Stimulated activated memory B cell treated with anti-CD40 and anti-IgM and Interleukin-4, amounts not matched to agents 10 μg/mL and 1 μg/mL and 100 μg/mL, for 72 hours (primary cell): ENCODE data around the gene ZXDC.

Source experiments
- ATAC-seq: fragments of 150-1000 bp; cut with Tn5 transposase; 2 replicates; pipeline ENCODE4 v1.10.0; 2021
- H3K27ac Mint-ChIP-seq: one replicate; pipeline ENCODE4 v1.8.0; 2022; ENCODE audit warnings: mild to moderate bottlenecking, mixed read lengths
- H3K27me3 Mint-ChIP-seq: one replicate; pipeline ENCODE4 v1.8.0; 2022; ENCODE audit warnings: mixed read lengths
- H3K36me3 Mint-ChIP-seq: one replicate; pipeline ENCODE4 v1.8.0; 2022; ENCODE audit warnings: mixed read lengths
- H3K4me1 Mint-ChIP-seq: one replicate; pipeline ENCODE4 v1.8.0; 2022; ENCODE audit warnings: mixed read lengths
- H3K4me3 Mint-ChIP-seq: one replicate; pipeline ENCODE4 v1.8.0; 2022; ENCODE audit warnings: mild to moderate bottlenecking, moderate library complexity, mixed read lengths
- H3K9me3 Mint-ChIP-seq: one replicate; pipeline ENCODE4 v1.8.0; 2022; ENCODE audit warnings: mixed read lengths

Gene ZXDC

GRCh38 chr3:126418661-126419131, 57.0 kb downstream of the ZXDC start:
- Mint-ChIP-seq H3K27me3 (peaks cover 47% of the 10 kb centered on the region), H3K36me3 (no peaks in the 10 kb centered on the region), H3K4me1 (peaks cover 9% of the 10 kb centered on the region), H3K9me3 (no peaks in the 10 kb centered on the region), H3K27ac (no peak overlapping the region), H3K4me3 (no peak overlapping the region)
- no peak for ATAC-seq

- peaks cover 54% of the 10 kb centered on the region for H3K27me3 Mint-ChIP-seq
- H3K4me1 Mint-ChIP-seq: peaks cover 9% of the 10 kb centered on the region
- H3K36me3 Mint-ChIP-seq: no peaks in the 10 kb centered on the region
- H3K9me3 Mint-ChIP-seq: no peaks in the 10 kb centered on the region
- H3K4me3 Mint-ChIP-seq: no peak overlapping the region
- H3K27ac Mint-ChIP-seq: no peak overlapping the region
- ATAC-seq: no peak
Observed at GRCh38 chr3:126417981-126418530, 57.6 kb downstream of the ZXDC start.

DNA sequence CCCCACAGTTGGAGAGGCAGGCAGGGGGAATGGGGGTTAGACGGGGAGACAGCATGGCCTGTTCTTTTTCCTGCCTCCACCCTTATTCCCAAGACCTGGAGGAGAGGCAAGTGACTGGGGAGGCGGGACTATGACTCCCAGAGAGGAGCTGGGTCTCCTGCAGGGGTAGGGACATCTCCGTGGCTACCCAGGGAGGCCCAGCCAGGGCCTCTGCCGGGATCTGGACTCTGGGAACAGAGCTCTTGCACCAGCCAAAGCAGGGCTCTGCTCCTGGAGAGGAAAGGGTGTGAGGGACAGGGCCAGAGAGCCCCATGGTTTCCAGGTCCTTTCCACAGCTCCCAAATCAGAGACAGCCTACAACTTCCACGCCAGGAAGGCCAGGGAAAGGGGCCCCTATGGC, 58.2 kb downstream of the ZXDC start:
- Mint-ChIP-seq H3K4me1 (peaks cover 9% of the 10 kb centered on the region), H3K27me3 (peaks cover 59% of the 10 kb centered on the region), H3K4me3 (no peak overlapping the region), H3K36me3 (no peaks in the 10 kb centered on the region), H3K27ac (no peak overlapping the region), H3K9me3 (no peaks in the 10 kb centered on the region)
- ATAC-seq: no peak

GRCh38 chr3:126416943-126417342, 58.7 kb downstream of the ZXDC start:
- H3K27me3 Mint-ChIP-seq: peaks cover 65% of the 10 kb centered on the region
- no peaks in the 10 kb centered on the region for H3K36me3 Mint-ChIP-seq
- no peak overlapping the region for H3K4me3 Mint-ChIP-seq
- H3K4me1 Mint-ChIP-seq: peaks cover 9% of the 10 kb centered on the region
- ATAC-seq: no peak
- no peaks in the 10 kb centered on the region for H3K9me3 Mint-ChIP-seq
- H3K27ac Mint-ChIP-seq: no peak overlapping the region

GRCh38 chr3:126415661-126416591, 59.8 kb downstream of the ZXDC start:
- Mint-ChIP-seq H3K9me3 (no peaks in the 10 kb centered on the region), H3K27me3 (peaks cover 75% of the 10 kb centered on the region), H3K4me3 (no peak overlapping the region), H3K27ac (no peak overlapping the region), H3K36me3 (no peaks in the 10 kb centered on the region), H3K4me1 (peaks cover 9% of the 10 kb centered on the region)
- ATAC-seq: no peak

DNA sequence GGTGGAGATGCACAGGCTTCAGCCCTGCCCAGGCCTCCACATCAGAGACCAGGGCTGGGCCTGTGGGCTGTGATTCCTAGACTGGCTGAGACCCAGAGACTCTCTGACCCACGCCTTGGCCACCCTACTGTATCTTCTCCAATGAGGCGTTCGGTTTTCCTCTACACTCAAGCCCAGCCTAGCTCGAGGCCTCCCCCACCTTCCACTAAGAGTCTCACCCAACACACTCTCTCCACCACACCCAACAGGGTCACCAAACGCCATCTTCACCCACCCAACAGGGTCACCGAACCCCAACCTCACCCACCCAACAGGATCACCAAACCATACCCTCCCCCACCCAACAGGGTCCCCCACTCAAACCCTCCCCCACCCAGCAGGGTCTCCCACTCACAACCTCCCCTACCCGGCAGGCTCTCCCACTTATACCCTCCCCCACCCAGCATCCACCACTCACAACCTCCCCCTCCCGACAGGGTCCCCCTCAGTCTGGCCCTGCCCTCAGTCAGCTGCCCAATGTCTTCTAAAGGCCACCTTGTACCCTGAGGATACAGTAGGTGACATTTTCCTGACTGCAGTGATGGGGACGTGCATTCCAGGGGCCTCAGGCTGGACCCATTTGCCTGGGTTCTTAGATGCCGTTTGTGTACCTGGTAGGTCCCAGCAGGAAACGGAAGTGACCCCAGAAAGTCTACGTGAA, 60.6 kb downstream of the ZXDC start:
- H3K27me3 Mint-ChIP-seq: peaks cover 82% of the 10 kb centered on the region
- ATAC-seq: peak; percentile 22

GRCh38 chr3:126414406-126414805, 61.3 kb downstream of the ZXDC start:
- Mint-ChIP-seq H3K27me3 (peaks cover 83% of the 10 kb centered on the region), H3K4me1 (no peaks in the 10 kb centered on the region), H3K27ac (no peak overlapping the region), H3K4me3 (no peak overlapping the region), H3K36me3 (no peaks in the 10 kb centered on the region), H3K9me3 (no peaks in the 10 kb centered on the region)
- no peak for ATAC-seq

More for the DNA sequence above, 60.6 kb downstream of the ZXDC start:
- peaks cover 2% of the 10 kb centered on the region for H3K4me1 Mint-ChIP-seq
- no peaks in the 10 kb centered on the region for H3K36me3 Mint-ChIP-seq
- no peaks in the 10 kb centered on the region for H3K9me3 Mint-ChIP-seq
- H3K27ac Mint-ChIP-seq: no peak overlapping the region
- no peak overlapping the region for H3K4me3 Mint-ChIP-seq

GRCh38 chr3:126413693-126414080, 62.0 kb downstream of the ZXDC start:
- Mint-ChIP-seq H3K36me3 (no peaks in the 10 kb centered on the region), H3K27me3 (peaks cover 90% of the 10 kb centered on the region), H3K4me3 (no peak overlapping the region), H3K27ac (no peak overlapping the region), H3K4me1 (no peaks in the 10 kb centered on the region), H3K9me3 (no peaks in the 10 kb centered on the region)
- ATAC-seq: no peak

DNA sequence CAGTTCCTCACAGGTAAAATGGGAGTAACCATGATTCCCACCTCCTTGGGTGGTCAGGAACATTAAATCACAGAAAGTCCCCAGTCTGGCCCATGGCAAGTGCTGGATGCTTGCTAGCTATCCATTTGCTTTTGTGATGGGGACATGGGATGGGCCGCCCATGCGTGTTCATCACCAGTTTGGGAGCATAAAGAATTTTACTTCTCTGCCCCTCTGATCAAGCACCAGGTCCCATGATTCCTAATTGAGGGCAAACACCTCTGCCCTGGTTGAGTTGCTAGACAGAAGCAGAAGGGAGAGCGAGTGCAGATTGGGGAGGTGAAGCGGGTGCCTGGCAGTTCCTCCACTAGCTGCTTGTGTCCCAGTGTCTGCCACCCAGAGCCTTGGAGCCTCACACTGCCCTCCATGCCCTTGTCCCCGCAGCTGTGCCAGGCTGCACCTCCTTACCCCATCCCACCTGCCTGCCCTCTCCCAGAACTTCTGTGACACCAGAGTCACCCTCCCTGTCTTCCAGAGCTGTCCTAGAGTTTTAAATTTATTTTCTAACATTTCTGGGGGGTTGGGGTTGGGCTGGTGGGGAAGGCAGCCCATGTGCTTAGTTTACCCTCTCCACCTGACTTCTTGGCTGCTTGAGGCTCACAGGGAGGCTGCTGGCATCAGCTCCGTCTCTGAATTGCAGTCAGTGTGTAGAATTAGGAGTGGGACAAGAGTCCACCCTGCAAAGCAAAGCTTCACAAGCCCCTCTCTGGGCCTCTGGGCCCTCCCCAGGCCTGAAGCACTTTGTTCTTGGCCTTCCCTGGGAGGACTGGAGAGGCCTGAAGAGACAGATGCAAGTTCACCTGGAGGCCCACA, 62.6 kb downstream of the ZXDC start:
- H3K4me1 Mint-ChIP-seq: no peaks in the 10 kb centered on the region
- peaks cover 93% of the 10 kb centered on the region for H3K27me3 Mint-ChIP-seq
- H3K27ac Mint-ChIP-seq: no peak overlapping the region
- H3K36me3 Mint-ChIP-seq: no peaks in the 10 kb centered on the region
- ATAC-seq: no peak
- H3K4me3 Mint-ChIP-seq: no peak overlapping the region
- H3K9me3 Mint-ChIP-seq: no peaks in the 10 kb centered on the region

- Mint-ChIP-seq H3K9me3 (no peaks in the 10 kb centered on the region), H3K4me3 (no peak overlapping the region), H3K4me1 (no peaks in the 10 kb centered on the region), H3K36me3 (no peaks in the 10 kb centered on the region), H3K27ac (no peak overlapping the region), H3K27me3 (peaks cover 62% of the 10 kb centered on the region)
- no peak for ATAC-seq
Observed at GRCh38 chr3:126408099-126408498, 67.6 kb downstream of the ZXDC start.

DNA sequence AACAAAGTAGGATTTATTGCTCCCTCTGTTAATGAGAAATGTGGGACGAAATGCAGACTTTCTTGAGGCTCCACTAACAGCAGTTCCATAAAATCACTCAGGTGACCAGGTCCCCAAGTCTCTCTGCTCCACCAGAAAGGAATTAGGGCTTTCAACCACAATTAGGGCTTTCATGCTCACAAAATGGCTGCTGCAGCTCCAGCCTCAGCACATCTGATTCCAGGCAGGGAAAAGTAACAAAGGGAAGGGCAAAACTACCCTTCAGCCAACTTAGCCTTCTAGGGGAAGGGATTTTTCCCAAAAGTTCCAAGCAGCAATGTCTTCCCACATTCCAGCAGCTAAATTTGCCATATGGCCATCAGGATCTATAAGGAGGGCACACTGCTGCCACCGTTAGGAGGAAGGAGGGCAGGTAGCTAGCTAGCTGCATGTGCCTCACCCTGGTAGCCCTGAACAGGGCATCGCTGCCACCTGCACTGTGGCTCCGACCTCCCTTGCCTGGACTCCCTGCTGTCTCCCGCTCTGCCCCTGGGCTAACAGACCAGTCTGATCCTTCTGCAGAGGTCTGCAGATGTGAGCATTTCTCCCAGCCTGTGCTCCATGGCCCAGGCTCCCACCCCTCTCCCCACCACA, 68.2 kb downstream of the ZXDC start:
- H3K36me3 Mint-ChIP-seq: no peaks in the 10 kb centered on the region
- H3K27me3 Mint-ChIP-seq: peaks cover 62% of the 10 kb centered on the region
- no peaks in the 10 kb centered on the region for H3K4me1 Mint-ChIP-seq
- no peak overlapping the region for H3K4me3 Mint-ChIP-seq
- no peaks in the 10 kb centered on the region for H3K9me3 Mint-ChIP-seq
- no peak overlapping the region for H3K27ac Mint-ChIP-seq
- ATAC-seq: no peak

DNA sequence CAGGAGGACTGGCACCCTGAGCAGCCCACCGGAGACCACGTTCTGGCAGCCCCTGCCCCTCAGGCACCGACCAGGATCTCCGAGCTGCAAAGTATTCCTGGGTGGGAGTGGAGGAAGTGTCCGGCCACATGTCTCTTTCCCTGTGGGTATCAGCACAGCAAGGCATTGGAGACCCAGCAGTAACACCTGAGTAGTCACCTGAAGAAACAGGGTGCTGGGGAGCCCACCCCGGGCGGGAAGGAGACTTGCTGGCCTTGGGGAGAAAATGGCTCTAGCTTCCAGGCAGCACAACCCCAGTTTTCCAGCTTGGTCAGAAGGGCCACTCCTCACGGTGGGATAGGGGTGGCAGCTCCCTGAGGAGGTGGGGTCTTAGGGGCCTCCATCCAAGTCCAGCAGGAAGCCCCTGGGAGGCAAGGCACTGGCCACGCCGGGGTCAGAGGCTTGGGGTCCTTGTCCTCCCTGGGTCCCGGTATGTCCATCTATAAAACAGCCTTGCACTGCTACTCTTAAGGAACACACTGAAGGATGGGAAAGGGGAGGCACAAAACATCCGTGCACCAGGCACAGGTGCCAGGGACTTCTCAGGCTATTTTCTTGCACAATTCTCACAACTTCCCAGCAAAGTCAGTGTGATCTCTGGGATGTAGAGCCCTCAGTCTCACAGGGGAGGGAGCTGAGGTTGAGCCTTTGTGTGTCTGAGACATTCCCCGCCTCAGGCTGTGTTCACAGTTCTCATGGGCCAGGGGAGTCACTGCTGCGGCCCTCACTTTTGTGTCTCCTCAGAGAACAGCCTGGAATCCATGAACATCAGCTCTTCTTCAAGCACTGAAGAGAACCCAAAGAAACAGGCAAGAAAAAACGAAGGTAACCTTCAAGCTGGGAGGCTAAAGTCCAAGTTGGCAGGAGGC, 69.0 kb downstream of the ZXDC start:
- Mint-ChIP-seq H3K36me3 (no peaks in the 10 kb centered on the region), H3K4me3 (no peak overlapping the region), H3K9me3 (no peaks in the 10 kb centered on the region), H3K27ac (no peak overlapping the region), H3K4me1 (no peaks in the 10 kb centered on the region), H3K27me3 (peaks cover 62% of the 10 kb centered on the region)
- ATAC-seq: no peak

GRCh38 chr3:126402666-126403302, 72.9 kb downstream of the ZXDC start:
- H3K9me3 Mint-ChIP-seq: peaks cover 7% of the 10 kb centered on the region
- no peak overlapping the region for H3K4me3 Mint-ChIP-seq
- H3K27me3 Mint-ChIP-seq: peaks cover 34% of the 10 kb centered on the region
- no peaks in the 10 kb centered on the region for H3K36me3 Mint-ChIP-seq
- H3K27ac Mint-ChIP-seq: no peak overlapping the region
- no peak for ATAC-seq
- peaks cover 6% of the 10 kb centered on the region for H3K4me1 Mint-ChIP-seq
